Measurements from ENCODE around the gene HMGN3. TPM values are rescaled to one million over a fixed set of nuclear protein-coding genes. Genes with fewer than 3 reads are reported as not detected.

Gene HMGN3
- total RNA-seq, 1 experiment from 2014 or later, result 113 TPM

GRCh38 chr6:79188107-79188506 is 46.4 kb downstream of the HMGN3 start:
- ChIA-PET POLR2A (ENCODE audit: unreplicated experiment) (no interaction called here), CTCF (no interaction called here)
- Histone ChIP-seq H3K9ac (ENCODE audit: low read length) (no peak overlapping the region), H3K4me3 (ENCODE audit: low read length) (no peak overlapping the region), H3F3A (ENCODE audit: low read length, unreplicated experiment) (no peaks in the 10 kb centered on the region), H3K4me1 (ENCODE audit: insufficient read depth, low read length) (no peaks in the 10 kb centered on the region), H3K27ac (ENCODE audit: low read length) (no peak overlapping the region), H3K4me2 (ENCODE audit: low read length) (no peak overlapping the region), H3K9me2 (replicated peaks; ENCODE audit: low read length) (no peaks in the 10 kb centered on the region), H4K20me1 (ENCODE audit: low read length) (no peaks in the 10 kb centered on the region), H3K36me3 (ENCODE audit: low read depth, low read length) (no peaks in the 10 kb centered on the region), H2AFZ (ENCODE audit: low read length) (no peak overlapping the region), H3K27me3 (ENCODE audit: low read length) (no peaks in the 10 kb centered on the region), H3K79me2 (ENCODE audit: low read length) (no peaks in the 10 kb centered on the region), H3K9me3 (ENCODE audit: low read length) (no peaks in the 10 kb centered on the region)
- no peak for TF ChIP-seq EZH2 (IDR thresholded peaks at IDR 0.05; ENCODE audit: low read length, unreplicated experiment)
- TF ChIP-seq CTCF (conservative IDR thresholded peaks at IDR 0.05; ENCODE audit: low read depth, low read length), result no peak
- no peak for TF ChIP-seq EZH2phosphoT487 (IDR thresholded peaks at IDR 0.05; ENCODE audit: borderline replicate concordance, low read length)
- intact Hi-C loops (cut with micrococcal nuclease), result no loop called here
- ATAC-seq (no peak), DNase-seq (no peak)
- no TSS peak for BruUV-seq (replicated peaks)

- Histone ChIP-seq H3F3A (ENCODE audit: low read length, unreplicated experiment) (no peaks in the 10 kb centered on the region), H3K9me3 (ENCODE audit: low read length) (no peaks in the 10 kb centered on the region), H3K9me2 (replicated peaks; ENCODE audit: low read length) (no peaks in the 10 kb centered on the region), H3K27ac (ENCODE audit: low read length) (no peak overlapping the region), H3K79me2 (ENCODE audit: low read length) (no peaks in the 10 kb centered on the region), H3K9ac (ENCODE audit: low read length) (no peak overlapping the region), H3K4me2 (ENCODE audit: low read length) (no peak overlapping the region), H4K20me1 (ENCODE audit: low read length) (no peaks in the 10 kb centered on the region), H3K36me3 (ENCODE audit: low read depth, low read length) (no peaks in the 10 kb centered on the region), H3K4me1 (ENCODE audit: insufficient read depth, low read length) (no peaks in the 10 kb centered on the region), H3K4me3 (ENCODE audit: low read length) (no peak overlapping the region), H3K27me3 (ENCODE audit: low read length) (no peaks in the 10 kb centered on the region), H2AFZ (ENCODE audit: low read length) (no peak overlapping the region)
- POLR2A ChIA-PET (ENCODE audit: unreplicated experiment), result no interaction called here
- BruUV-seq (replicated peaks), result no TSS peak
- DNase-seq, result no peak
- intact Hi-C loops (cut with micrococcal nuclease), result no loop called here
- ATAC-seq, result no peak
- TF ChIP-seq EZH2 (IDR thresholded peaks at IDR 0.05; ENCODE audit: low read length, unreplicated experiment) (no peak), EZH2phosphoT487 (IDR thresholded peaks at IDR 0.05; ENCODE audit: borderline replicate concordance, low read length) (no peak), CTCF (conservative IDR thresholded peaks at IDR 0.05; ENCODE audit: low read depth, low read length) (no peak)
- CTCF ChIA-PET, result no interaction called here
Measured at GRCh38 chr6:79186564-79186963, 47.9 kb downstream of the HMGN3 start.

DNA sequence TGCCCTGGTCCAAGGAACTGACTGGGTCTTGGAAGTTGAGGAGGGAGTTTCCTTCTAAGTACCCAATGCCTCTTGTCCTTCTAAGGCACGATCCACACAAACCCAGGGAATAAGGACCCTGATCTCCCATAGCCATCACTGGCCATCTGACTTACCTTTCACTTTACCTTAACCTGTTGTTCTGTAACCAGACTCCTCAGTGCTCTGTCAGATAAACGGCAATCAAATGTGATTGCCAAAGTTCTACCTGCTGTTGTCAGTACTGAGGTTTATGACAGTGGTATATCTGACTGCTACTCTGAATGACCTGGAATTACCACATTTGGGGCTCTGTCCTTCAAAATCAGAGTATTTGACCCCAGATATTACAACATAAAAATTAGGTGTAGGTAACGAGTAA is 49.8 kb downstream of the HMGN3 start:
- Histone ChIP-seq H3K9ac (ENCODE audit: low read length) (no peak overlapping the region), H3K4me3 (ENCODE audit: low read length) (no peak overlapping the region), H3K9me3 (ENCODE audit: low read length) (no peaks in the 10 kb centered on the region), H2AFZ (ENCODE audit: low read length) (no peak overlapping the region), H3K27ac (ENCODE audit: low read length) (no peak overlapping the region), H3K36me3 (ENCODE audit: low read depth, low read length) (no peaks in the 10 kb centered on the region), H3K27me3 (ENCODE audit: low read length) (no peaks in the 10 kb centered on the region), H4K20me1 (ENCODE audit: low read length) (no peaks in the 10 kb centered on the region), H3F3A (ENCODE audit: low read length, unreplicated experiment) (no peaks in the 10 kb centered on the region), H3K79me2 (ENCODE audit: low read length) (no peaks in the 10 kb centered on the region), H3K9me2 (replicated peaks; ENCODE audit: low read length) (no peaks in the 10 kb centered on the region), H3K4me1 (ENCODE audit: insufficient read depth, low read length) (no peaks in the 10 kb centered on the region), H3K4me2 (ENCODE audit: low read length) (no peak overlapping the region)
- POLR2A ChIA-PET (ENCODE audit: unreplicated experiment), result no interaction called here
- ATAC-seq, result no peak
- BruUV-seq (replicated peaks), result no TSS peak
- no peak for DNase-seq
- intact Hi-C loops (cut with micrococcal nuclease), result no loop called here
- CTCF ChIA-PET, result no interaction called here
- TF ChIP-seq EZH2phosphoT487 (IDR thresholded peaks at IDR 0.05; ENCODE audit: borderline replicate concordance, low read length) (no peak), CTCF (conservative IDR thresholded peaks at IDR 0.05; ENCODE audit: low read depth, low read length) (no peak), EZH2 (IDR thresholded peaks at IDR 0.05; ENCODE audit: low read length, unreplicated experiment) (no peak)
